Panc1 (cell line): ENCODE measurements around the gene UBE2V1.
"Not testable (repeated sequence)": the region's sequence is repeated elsewhere in the genome, so short reads cannot be mapped to it uniquely, and the experiment has no call there.

Experiments
- POLR2AphosphoS5 ChIP-seq: IDR thresholded peaks from 2 replicates; pipeline ENCODE4 v1.6.1; 2012; ENCODE audit warnings: mild to moderate bottlenecking, low read depth, low read length, moderate library complexity
- SIN3A ChIP-seq: IDR thresholded peaks from 2 replicates; pipeline ENCODE4 v1.6.1; 2012; ENCODE audit warnings: low read depth, mild to moderate bottlenecking, low read length, moderate library complexity, borderline replicate concordance; ENCODE audit not compliant: insufficient read depth
- TCF7L2 ChIP-seq: IDR thresholded peaks from 2 replicates; pipeline ENCODE4 v1.6.1; 2011; ENCODE audit warnings: mild to moderate bottlenecking, low read depth, low read length, inconsistent platforms
- TF ChIP-seq, protein P1 (sequence below): fragments of 450-650 bp; IDR thresholded peaks from 2 replicates; pipeline ENCODE4 v1.5.1; 2017; ENCODE audit warnings: mild to moderate bottlenecking
- TF ChIP-seq, protein P2 (sequence below), 2 experiments: IDR thresholded peaks; 2 replicates each; pipeline ENCODE4 v1.6.1; 2011 to 2012; ENCODE audit warnings: low read depth in 2 of 2, control low read depth in 1 of 2, low read length in 1 of 2, mild to moderate bottlenecking in 1 of 2, moderate library complexity in 1 of 2; ENCODE audit not compliant: insufficient read depth in 1 of 2

DNA sequence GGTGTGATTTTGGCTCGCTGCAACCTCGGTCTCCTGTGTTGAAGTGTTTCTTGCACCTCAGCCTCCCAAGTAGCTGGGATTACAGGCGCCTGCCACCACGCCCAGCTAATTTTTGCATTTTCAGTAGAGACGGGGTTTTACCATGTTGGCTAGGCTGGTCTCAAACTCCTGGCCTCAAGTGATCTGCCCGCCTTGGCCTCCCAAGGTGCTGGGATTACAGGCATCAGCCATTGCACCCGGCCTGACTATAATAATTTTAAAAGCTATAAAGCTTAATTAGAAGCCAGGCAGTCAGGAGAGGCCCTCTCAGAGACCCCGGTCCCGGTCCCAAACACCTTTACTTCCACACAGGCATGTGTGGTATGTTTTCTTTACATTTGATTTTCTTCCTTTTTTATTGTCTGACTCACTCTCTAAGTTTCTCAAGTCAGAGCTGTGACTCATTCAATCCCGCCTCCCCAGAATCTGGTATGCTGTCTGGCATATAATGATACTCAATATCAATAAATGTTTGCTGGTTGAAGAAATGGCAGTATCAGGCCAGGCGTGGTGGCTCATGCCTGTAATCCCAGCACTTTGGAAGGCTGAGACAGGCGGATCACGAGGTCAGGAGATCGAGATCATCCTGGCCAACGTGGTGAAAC is 9.4 kb downstream of the UBE2V1 start:
- TF ChIP-seq, protein P1, sequence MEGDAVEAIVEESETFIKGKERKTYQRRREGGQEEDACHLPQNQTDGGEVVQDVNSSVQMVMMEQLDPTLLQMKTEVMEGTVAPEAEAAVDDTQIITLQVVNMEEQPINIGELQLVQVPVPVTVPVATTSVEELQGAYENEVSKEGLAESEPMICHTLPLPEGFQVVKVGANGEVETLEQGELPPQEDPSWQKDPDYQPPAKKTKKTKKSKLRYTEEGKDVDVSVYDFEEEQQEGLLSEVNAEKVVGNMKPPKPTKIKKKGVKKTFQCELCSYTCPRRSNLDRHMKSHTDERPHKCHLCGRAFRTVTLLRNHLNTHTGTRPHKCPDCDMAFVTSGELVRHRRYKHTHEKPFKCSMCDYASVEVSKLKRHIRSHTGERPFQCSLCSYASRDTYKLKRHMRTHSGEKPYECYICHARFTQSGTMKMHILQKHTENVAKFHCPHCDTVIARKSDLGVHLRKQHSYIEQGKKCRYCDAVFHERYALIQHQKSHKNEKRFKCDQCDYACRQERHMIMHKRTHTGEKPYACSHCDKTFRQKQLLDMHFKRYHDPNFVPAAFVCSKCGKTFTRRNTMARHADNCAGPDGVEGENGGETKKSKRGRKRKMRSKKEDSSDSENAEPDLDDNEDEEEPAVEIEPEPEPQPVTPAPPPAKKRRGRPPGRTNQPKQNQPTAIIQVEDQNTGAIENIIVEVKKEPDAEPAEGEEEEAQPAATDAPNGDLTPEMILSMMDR: not testable (repeated sequence)
- not testable (repeated sequence) for TF ChIP-seq POLR2AphosphoS5, SIN3A, TCF7L2
- TF ChIP-seq, protein P2, sequence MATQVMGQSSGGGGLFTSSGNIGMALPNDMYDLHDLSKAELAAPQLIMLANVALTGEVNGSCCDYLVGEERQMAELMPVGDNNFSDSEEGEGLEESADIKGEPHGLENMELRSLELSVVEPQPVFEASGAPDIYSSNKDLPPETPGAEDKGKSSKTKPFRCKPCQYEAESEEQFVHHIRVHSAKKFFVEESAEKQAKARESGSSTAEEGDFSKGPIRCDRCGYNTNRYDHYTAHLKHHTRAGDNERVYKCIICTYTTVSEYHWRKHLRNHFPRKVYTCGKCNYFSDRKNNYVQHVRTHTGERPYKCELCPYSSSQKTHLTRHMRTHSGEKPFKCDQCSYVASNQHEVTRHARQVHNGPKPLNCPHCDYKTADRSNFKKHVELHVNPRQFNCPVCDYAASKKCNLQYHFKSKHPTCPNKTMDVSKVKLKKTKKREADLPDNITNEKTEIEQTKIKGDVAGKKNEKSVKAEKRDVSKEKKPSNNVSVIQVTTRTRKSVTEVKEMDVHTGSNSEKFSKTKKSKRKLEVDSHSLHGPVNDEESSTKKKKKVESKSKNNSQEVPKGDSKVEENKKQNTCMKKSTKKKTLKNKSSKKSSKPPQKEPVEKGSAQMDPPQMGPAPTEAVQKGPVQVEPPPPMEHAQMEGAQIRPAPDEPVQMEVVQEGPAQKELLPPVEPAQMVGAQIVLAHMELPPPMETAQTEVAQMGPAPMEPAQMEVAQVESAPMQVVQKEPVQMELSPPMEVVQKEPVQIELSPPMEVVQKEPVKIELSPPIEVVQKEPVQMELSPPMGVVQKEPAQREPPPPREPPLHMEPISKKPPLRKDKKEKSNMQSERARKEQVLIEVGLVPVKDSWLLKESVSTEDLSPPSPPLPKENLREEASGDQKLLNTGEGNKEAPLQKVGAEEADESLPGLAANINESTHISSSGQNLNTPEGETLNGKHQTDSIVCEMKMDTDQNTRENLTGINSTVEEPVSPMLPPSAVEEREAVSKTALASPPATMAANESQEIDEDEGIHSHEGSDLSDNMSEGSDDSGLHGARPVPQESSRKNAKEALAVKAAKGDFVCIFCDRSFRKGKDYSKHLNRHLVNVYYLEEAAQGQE (IDR thresholded peaks at IDR 0.05; ENCODE audit: insufficient read depth in 1 of 2, low read depth in 2 of 2, low read length in 1 of 2): not testable (repeated sequence)
